K562 (cell line): ENCODE measurements around the gene WDR17. TPM values are rescaled to one million over a fixed set of nuclear protein-coding genes. Genes with fewer than 3 reads are reported as not detected.

Experiments
- ARID1B ChIP-seq: fragments of 450-650 bp; IDR thresholded peaks from 2 replicates; pipeline ENCODE4 v1.6.1; 2016; ENCODE audit warnings: antibody characterized with exemption, mild to moderate bottlenecking, inconsistent platforms
- CEBPG ChIP-seq, 3 experiments: fragments of 200-800 bp in 1 of 3; sonication (Bioruptor generic) in 1 of 3; sonication (generic) in 1 of 3; formaldehyde crosslinking in 1 of 3; IDR thresholded peaks in 2 of 3; conservative IDR thresholded peaks in 1 of 3; 2 replicates each; pipeline versions ENCODE4 v1.6.1 to v1.8.0; 2016 to 2022; ENCODE audit warnings: missing compliant biosample characterization in 2 of 3, missing genetic modification characterization in 2 of 3, mild to moderate bottlenecking in 1 of 3, missing genetic modification reagents in 1 of 3
- DACH1 ChIP-seq: fragments of 450-650 bp; IDR thresholded peaks from 2 replicates; pipeline ENCODE4 v1.6.1; 2018; ENCODE audit not compliant: partially characterized antibody
- ELF1 ChIP-seq: fragments of 200-800 bp; sonication (Bioruptor generic); IDR thresholded peaks from 2 replicates; pipeline ENCODE4 v1.6.1; 2016; ENCODE audit warnings: missing genetic modification characterization, missing compliant biosample characterization
- FOXA1 ChIP-seq: fragments of 450-650 bp; IDR thresholded peaks from 2 replicates; pipeline ENCODE4 v1.6.1; 2016; ENCODE audit warnings: mild to moderate bottlenecking, borderline replicate concordance
- HDGF ChIP-seq: fragments of 450-650 bp; IDR thresholded peaks from 2 replicates; pipeline ENCODE4 v1.6.1; 2016
- HEY1 ChIP-seq: fragments of 250-450 bp; sonication (Bioruptor Pico); IDR thresholded peaks from 2 replicates; pipeline ENCODE4 v1.5.0; 2020; ENCODE audit warnings: mild to moderate bottlenecking, moderate library complexity, borderline replicate concordance
- HOXB6 ChIP-seq: fragments of 250-450 bp; sonication (Bioruptor Pico); IDR thresholded peaks from 2 replicates; pipeline ENCODE4 v1.5.1; 2022; ENCODE audit warnings: mild to moderate bottlenecking, borderline replicate concordance
- KAT8 ChIP-seq: fragments of 450-650 bp; IDR thresholded peaks from 2 replicates; pipeline ENCODE4 v1.6.1; 2016; ENCODE audit warnings: low read depth, mild to moderate bottlenecking
- MAZ ChIP-seq, 2 experiments: fragments of 450-650 bp in 1 of 2; sonication (generic) in 1 of 2; formaldehyde crosslinking; IDR thresholded peaks in 1 of 2; conservative IDR thresholded peaks in 1 of 2; 2 replicates each; pipeline versions ENCODE4 v1.4.0 to v1.5.0; 2020; ENCODE audit warnings: mild to moderate bottlenecking in 1 of 2, missing genetic modification reagents in 1 of 2
- NFE2 ChIP-seq: IDR thresholded peaks from 2 replicates; pipeline ENCODE4 v1.6.1; 2014; ENCODE audit warnings: antibody characterized with exemption, low read depth
- OTX1 ChIP-seq: fragments of 450-650 bp; formaldehyde crosslinking; IDR thresholded peaks from 2 replicates; pipeline ENCODE4 v1.4.0; 2022; ENCODE audit warnings: mild to moderate bottlenecking
- RREB1 ChIP-seq: fragments of 250-450 bp; sonication (Bioruptor Pico); IDR thresholded peaks from 2 replicates; pipeline ENCODE4 v1.4.0; 2020
- SIN3A ChIP-seq, 2 experiments: fragments of 150-350 bp in 1 of 2; IDR thresholded peaks; 2 replicates each; pipeline ENCODE4 v1.6.1; 2011 to 2016; ENCODE audit warnings: borderline replicate concordance in 2 of 2, low read depth in 2 of 2, low read length in 2 of 2, mild to moderate bottlenecking in 2 of 2, moderate library complexity in 2 of 2; ENCODE audit not compliant: control insufficient read depth in 1 of 2
- SP1 ChIP-seq: sonication (generic); formaldehyde crosslinking; IDR thresholded peaks from 2 replicates; pipeline ENCODE4 v1.8.1; 2022; ENCODE audit warnings: mild to moderate bottlenecking, missing genetic modification reagents
- TEAD2 ChIP-seq: fragments of 450-650 bp; IDR thresholded peaks from 2 replicates; pipeline ENCODE4 v1.6.1; 2016; ENCODE audit warnings: missing genetic modification characterization, control low read depth, missing compliant biosample characterization
- XRCC5 ChIP-seq: fragments of 200-400 bp; formaldehyde crosslinking; IDR thresholded peaks from 2 replicates; pipeline ENCODE4 v1.6.1; 2017; ENCODE audit warnings: low read depth, mild to moderate bottlenecking, low read length
- ZNF282 ChIP-seq: sonication (generic); formaldehyde crosslinking; IDR thresholded peaks from 2 replicates; pipeline ENCODE4 v1.8.1; 2023; ENCODE audit warnings: missing genetic modification reagents
- ZNF444 ChIP-seq: fragments of 250-450 bp; sonication (Bioruptor Pico); IDR thresholded peaks from 2 replicates; pipeline ENCODE4 v1.4.0; 2020; ENCODE audit warnings: mild to moderate bottlenecking, moderate library complexity
- polyA plus RNA-seq, 8 experiments: library from polyadenylated mRNA; depleted of rRNA in 4 of 8; stranded (reverse) in 5 of 8; unstranded in 3 of 8; fragments of >200 nt; fragmentation: Nextera tagmentation in 2 of 8; fragmentation: Illumina TruSeq in 1 of 8; extraction: Ambion mirVana in 2 of 8; extraction: Trizol in 1 of 8; gene quantifications; 2 replicates each; pipeline versions ENCODE4 v1.2.1 to v1.2.3, GENCODE V29; 2011 to 2014; ENCODE audit warnings: inconsistent platforms in 1 of 8, missing spikeins in 1 of 8
- total RNA-seq, 7 experiments: library from RNA; depleted of rRNA in 6 of 7; stranded (reverse); fragments of >200 nt in 6 of 7; fragmentation: Illumina TruSeq in 2 of 7; extraction: Trizol in 2 of 7; gene quantifications; 2 replicates each; pipeline versions ENCODE4 v1.2.1 to v1.2.3, GENCODE V29; 2011 to 2021; ENCODE audit warnings: low replicate concordance in 1 of 7
- TF ChIP-seq, protein P1 (sequence below): fragments of 200-800 bp; sonication (Bioruptor generic); IDR thresholded peaks from 2 replicates; pipeline ENCODE4 v1.6.1; 2017; ENCODE audit warnings: missing genetic modification characterization, missing compliant biosample characterization

WDR17 gene
- total and polyA plus RNA-seq, 9 of the 15 experiments (the other 6 are each of a cell fraction or from before 2014, with no cell fraction given), result 0.04 to 0.07 TPM; not detected in 7

- TF ChIP-seq KAT8 (no peak), TEAD2 (tag) (no peak), FOXA1 (no peak), SIN3A (IDR thresholded peaks at IDR 0.05; ENCODE audit: borderline replicate concordance in 2 of 2, control insufficient read depth in 1 of 2, low read depth in 2 of 2, low read length in 2 of 2) (peak; percentile 89 to 93; a peak in 3 of 4 replicates), ELF1 (tag) (peak; percentile 80), SP1 (no peak), HOXB6 (CRISPR knock-in tag) (no peak), HEY1 (CRISPR knock-in tag) (no peak), OTX1 (CRISPR knock-in tag) (no peak), DACH1 (no peak), XRCC5 (no peak), ZNF444 (CRISPR knock-in tag) (no peak), HDGF (no peak), CEBPG (CRISPR knock-in tag; IDR thresholded peaks at IDR 0.05) (no peak), CEBPG (tag; conservative IDR thresholded peaks at IDR 0.05 in 1 of 2, IDR thresholded peaks at IDR 0.05 in 1 of 2) (no peak), ZNF282 (CRISPR knock-in tag) (no peak), ARID1B (no peak), RREB1 (CRISPR knock-in tag) (no peak), MAZ (CRISPR knock-in tag; conservative IDR thresholded peaks at IDR 0.05 in 1 of 2, IDR thresholded peaks at IDR 0.05 in 1 of 2) (peak in 1 of 2 experiments; percentile 68; a peak in 2 of 4 replicates), NFE2 (no peak)
- TF ChIP-seq, protein P1, sequence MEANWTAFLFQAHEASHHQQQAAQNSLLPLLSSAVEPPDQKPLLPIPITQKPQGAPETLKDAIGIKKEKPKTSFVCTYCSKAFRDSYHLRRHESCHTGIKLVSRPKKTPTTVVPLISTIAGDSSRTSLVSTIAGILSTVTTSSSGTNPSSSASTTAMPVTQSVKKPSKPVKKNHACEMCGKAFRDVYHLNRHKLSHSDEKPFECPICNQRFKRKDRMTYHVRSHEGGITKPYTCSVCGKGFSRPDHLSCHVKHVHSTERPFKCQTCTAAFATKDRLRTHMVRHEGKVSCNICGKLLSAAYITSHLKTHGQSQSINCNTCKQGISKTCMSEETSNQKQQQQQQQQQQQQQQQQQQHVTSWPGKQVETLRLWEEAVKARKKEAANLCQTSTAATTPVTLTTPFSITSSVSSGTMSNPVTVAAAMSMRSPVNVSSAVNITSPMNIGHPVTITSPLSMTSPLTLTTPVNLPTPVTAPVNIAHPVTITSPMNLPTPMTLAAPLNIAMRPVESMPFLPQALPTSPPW (CRISPR knock-in tag), result peak; percentile 90
Observed at GRCh38 chr4:176195184-176195978, 129.7 kb downstream of the WDR17 start, which contains the start of gene SPATA4 (continued).
